Testis (tissue), 3 donors: ENCODE data around the gene AVPR2. TPM values are rescaled to one million over a fixed set of nuclear protein-coding genes. Genes with fewer than 3 reads are reported as not detected.

ENCODE experiments used
- DNase-seq: peaks from one replicate; pipeline ENCODE4 v3.0.0-alpha.2; 2019
- H3K27ac ChIP-seq, 2 donors: fragments of 200-600 bp; sonication (generic); one replicate each; pipeline ENCODE4 v1.5.1; 2019
- H3K27me3 ChIP-seq: fragments of 200-600 bp; sonication (generic); one replicate; pipeline ENCODE4 v1.5.1; 2019
- H3K36me3 ChIP-seq: fragments of 200-600 bp; sonication (generic); one replicate; pipeline ENCODE4 v1.5.1; 2017; ENCODE audit warnings: low read depth; ENCODE audit errors: missing control alignments
- H3K4me1 ChIP-seq: fragments of 200-600 bp; sonication (generic); one replicate; pipeline ENCODE4 v1.5.1; 2019
- H3K4me3 ChIP-seq, 2 donors: fragments of 200-600 bp; sonication (generic); one replicate each; pipeline ENCODE4 v1.5.1; 2017 to 2019
- H3K9me3 ChIP-seq: fragments of 200-600 bp; sonication (generic); one replicate; pipeline ENCODE4 v1.5.1; 2017
- POLR2A ChIP-seq: fragments of 450-650 bp; IDR thresholded peaks from one replicate; pipeline ENCODE4 v1.6.1; 2017; ENCODE audit warnings: antibody characterized with exemption, mild to moderate bottlenecking, moderate library complexity
- WGBS, 2 donors: methylation state at CpG; one replicate each; pipeline ENCODE4 v1.1.5; 2018; 5-methylcytosine and 5-hydroxymethylcytosine counted together
- intact Hi-C: fragments of 100-400 bp; cut with DNase I; formaldehyde crosslinking; loops from one replicate; pipeline ENCODE4 v1.15.1; 2023; ENCODE audit warnings: low total_unique reads
- polyA plus RNA-seq: library from polyadenylated mRNA; stranded (reverse); fragments of 350-450 nt; fragmentation: Illumina TruSeq; extraction: RNeasy Lipid Tissue Mini Kit (QIAGEN cat#74804); gene quantifications from one replicate; pipeline ENCODE4 v1.2.3, GENCODE V29; 2014; ENCODE audit warnings: low read depth, low replicate concordance; ENCODE audit not compliant: insufficient read depth
- total RNA-seq, 2 donors: library from RNA; depleted of rRNA; stranded (reverse); fragments of >200 nt; gene quantifications; one replicate each; pipeline ENCODE4 v1.2.3, GENCODE V29; 2016
- TF ChIP-seq, protein P1 (sequence below), 3 experiments: fragments of 450-650 bp in 2 of 3; fragments of 200-600 bp in 1 of 3; sonication (generic) in 1 of 3; IDR thresholded peaks; one replicate each; pipeline ENCODE4 v1.5.1; 2016 to 2019; ENCODE audit warnings: antibody characterized with exemption in 3 of 3, mild to moderate bottlenecking in 2 of 3, moderate library complexity in 1 of 3

AVPR2 gene
- total and polyA plus RNA-seq, 3 donors from 2014 or later: 0.74 to 1.3 (median 1.1) TPM

DNA sequence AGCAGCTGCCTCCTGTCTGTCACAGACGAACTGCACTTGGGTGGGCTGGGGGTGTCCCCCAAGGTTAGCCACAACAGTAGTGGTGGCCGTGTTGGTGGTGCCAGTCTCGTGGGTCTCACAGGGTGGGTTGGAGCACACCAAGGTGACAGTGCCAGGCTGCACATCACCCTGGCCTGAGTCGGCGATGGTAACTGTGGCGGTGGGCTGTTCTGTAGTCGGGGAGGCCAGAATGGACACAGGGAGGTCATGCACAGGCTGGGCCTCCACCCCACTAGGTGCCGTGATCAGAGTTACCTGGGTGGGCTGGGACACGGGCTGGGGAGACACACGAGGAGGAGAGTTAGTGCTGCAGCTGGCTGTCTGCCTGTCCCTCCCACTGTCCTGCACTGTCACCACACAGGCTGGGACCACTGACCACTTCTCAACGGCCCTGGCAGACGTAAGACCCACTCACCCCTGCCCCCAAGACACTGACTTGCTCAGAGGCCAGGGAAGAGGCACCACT, 50.8 kb downstream of the AVPR2 start:
- DNase-seq: no peak
- H3K27me3 ChIP-seq: no peaks in the 10 kb centered on the region
- no peak for TF ChIP-seq POLR2A
- TF ChIP-seq, protein P1, sequence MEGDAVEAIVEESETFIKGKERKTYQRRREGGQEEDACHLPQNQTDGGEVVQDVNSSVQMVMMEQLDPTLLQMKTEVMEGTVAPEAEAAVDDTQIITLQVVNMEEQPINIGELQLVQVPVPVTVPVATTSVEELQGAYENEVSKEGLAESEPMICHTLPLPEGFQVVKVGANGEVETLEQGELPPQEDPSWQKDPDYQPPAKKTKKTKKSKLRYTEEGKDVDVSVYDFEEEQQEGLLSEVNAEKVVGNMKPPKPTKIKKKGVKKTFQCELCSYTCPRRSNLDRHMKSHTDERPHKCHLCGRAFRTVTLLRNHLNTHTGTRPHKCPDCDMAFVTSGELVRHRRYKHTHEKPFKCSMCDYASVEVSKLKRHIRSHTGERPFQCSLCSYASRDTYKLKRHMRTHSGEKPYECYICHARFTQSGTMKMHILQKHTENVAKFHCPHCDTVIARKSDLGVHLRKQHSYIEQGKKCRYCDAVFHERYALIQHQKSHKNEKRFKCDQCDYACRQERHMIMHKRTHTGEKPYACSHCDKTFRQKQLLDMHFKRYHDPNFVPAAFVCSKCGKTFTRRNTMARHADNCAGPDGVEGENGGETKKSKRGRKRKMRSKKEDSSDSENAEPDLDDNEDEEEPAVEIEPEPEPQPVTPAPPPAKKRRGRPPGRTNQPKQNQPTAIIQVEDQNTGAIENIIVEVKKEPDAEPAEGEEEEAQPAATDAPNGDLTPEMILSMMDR (IDR thresholded peaks at IDR 0.05): no peak
- 84% methylated on average over 5 of the region's 12 CpGs; no CpG with 5 or more reads in 1 of the 2 donors for WGBS, 2 donors
- H3K36me3 ChIP-seq: no peaks in the 10 kb centered on the region
- intact Hi-C loops: loop anchor here (10.0 kb wide), 1 partner anchor 190 kb away; the partner anchor contains the start of gene PLXNB3
- H3K4me3 ChIP-seq: no peak overlapping the region
- no peaks in the 10 kb centered on the region for H3K4me1 ChIP-seq
- H3K9me3 ChIP-seq: no peaks in the 10 kb centered on the region
- H3K27ac ChIP-seq: no peak overlapping the region

DNA sequence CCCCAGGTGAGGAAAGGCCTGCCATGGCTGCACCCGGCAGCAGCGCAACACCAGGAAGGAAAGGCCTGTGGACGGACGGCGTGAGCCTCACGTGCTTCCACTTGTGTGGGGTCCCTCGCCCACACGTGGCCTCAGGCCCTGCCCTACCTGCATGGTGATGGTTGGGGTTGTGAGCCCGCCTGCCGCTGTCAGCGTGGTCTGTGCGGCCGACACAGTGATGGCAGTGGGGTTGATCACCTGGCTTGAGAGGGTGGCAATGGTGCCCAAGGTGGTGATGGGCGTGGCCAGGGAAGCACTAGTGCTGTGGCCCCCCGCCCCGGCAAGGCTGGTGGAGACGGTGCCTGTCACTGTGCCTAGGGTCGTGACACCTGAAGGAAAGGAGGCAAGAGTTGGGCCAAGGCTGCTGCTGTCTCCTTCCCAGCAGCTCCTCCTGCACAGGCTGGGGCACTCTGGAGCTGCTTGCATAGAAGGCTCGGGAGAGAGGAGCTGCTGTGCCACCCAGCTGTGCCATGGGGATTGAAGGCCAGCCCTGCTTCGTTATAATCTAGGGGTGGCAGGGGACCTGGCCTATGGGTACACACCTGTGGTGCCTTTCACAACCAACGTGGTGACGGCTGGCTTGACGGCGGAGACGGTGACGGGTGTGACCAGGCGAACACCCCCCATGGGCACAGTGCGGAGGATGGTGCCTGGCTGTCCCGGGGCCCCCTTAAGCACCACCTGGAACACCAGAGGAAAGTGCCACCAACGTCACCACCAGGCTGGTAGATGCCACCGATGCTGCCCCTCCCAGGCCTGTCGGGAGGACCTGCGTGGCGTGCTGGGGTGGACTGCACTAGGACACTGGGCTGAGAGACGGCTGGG, 51.8 kb downstream of the AVPR2 start:
- no peak for DNase-seq
- Histone ChIP-seq H3K4me1 (no peaks in the 10 kb centered on the region), H3K9me3 (no peaks in the 10 kb centered on the region), H3K4me3 (no peak overlapping the region), H3K36me3 (no peaks in the 10 kb centered on the region), H3K27me3 (no peaks in the 10 kb centered on the region), H3K27ac (no peak overlapping the region)
- intact Hi-C loops: loop anchor here (10.0 kb wide), 1 partner anchor 191 kb away; the partner anchor contains the start of gene PLXNB3
- TF ChIP-seq, protein P1 (IDR thresholded peaks at IDR 0.05): no peak
- no peak for TF ChIP-seq POLR2A
- WGBS, 2 donors: 87 to 89% methylated on average over 3 to 14 of the region's 35 CpGs

Other genes starting within 250 kb of the AVPR2 start
- gene PNCK, start 230.9 kb upstream of the AVPR2 start, total RNA-seq: 10 to 100 TPM; 41.0 to 51.5 TPM
- gene PNCK, start 230.9 kb upstream of the AVPR2 start, polyA plus RNA-seq: 19.9 TPM
- 100 to 1,000 TPM in 1 of 2 donors, 10 to 100 TPM in 1; 91.3 to 107 TPM for gene SLC6A8, start 216.7 kb upstream of the AVPR2 start, total RNA-seq
- 73.5 TPM for gene SLC6A8, start 216.7 kb upstream of the AVPR2 start, polyA plus RNA-seq
- 100 to 1,000 TPM; 149 to 153 TPM for gene BCAP31, start 180.3 kb upstream of the AVPR2 start, total RNA-seq
- 222 TPM for gene BCAP31, start 180.3 kb upstream of the AVPR2 start, polyA plus RNA-seq
- gene ABCD1, start 179.8 kb upstream of the AVPR2 start, total RNA-seq: 100 to 1,000 TPM in 1 of 2 donors, 10 to 100 TPM in 1; 84.4 to 112 TPM
- gene ABCD1, start 179.8 kb upstream of the AVPR2 start, polyA plus RNA-seq: 34.3 TPM
- 10 to 100 TPM; 49.3 to 57.9 TPM for gene PLXNB3, start 140.4 kb upstream of the AVPR2 start, total RNA-seq
- 28.0 TPM for gene PLXNB3, start 140.4 kb upstream of the AVPR2 start, polyA plus RNA-seq
- 1 to 10 TPM in 1 of 2 donors, under 1 TPM in 1; 0.62 to 2.2 TPM for gene SRPK3, start 123.6 kb upstream of the AVPR2 start, total RNA-seq
- gene SRPK3, start 123.6 kb upstream of the AVPR2 start, polyA plus RNA-seq: 1.3 TPM
- 10 to 100 TPM; 74.9 to 83.1 TPM for gene IDH3G, start 110.3 kb upstream of the AVPR2 start, total RNA-seq
- gene IDH3G, start 110.3 kb upstream of the AVPR2 start, polyA plus RNA-seq: 52.4 TPM
- gene SSR4, start 110.0 kb upstream of the AVPR2 start, total RNA-seq: 100 to 1,000 TPM; 246 to 294 TPM
- 275 TPM for gene SSR4, start 110.0 kb upstream of the AVPR2 start, polyA plus RNA-seq
- gene PDZD4, start 74.1 kb upstream of the AVPR2 start, total RNA-seq: 10 to 100 TPM; 13.5 to 17.2 TPM
- 11.2 TPM for gene PDZD4, start 74.1 kb upstream of the AVPR2 start, polyA plus RNA-seq
- gene L1CAM, start 18.5 kb upstream of the AVPR2 start, total RNA-seq: 1 to 10 TPM; 1.7 to 4.5 TPM
- 2.5 TPM for gene L1CAM, start 18.5 kb upstream of the AVPR2 start, polyA plus RNA-seq
- 10 to 100 TPM; 34.6 to 41.3 TPM for gene ARHGAP4, start 21.6 kb downstream of the AVPR2 start, total RNA-seq
- 25.6 TPM for gene ARHGAP4, start 21.6 kb downstream of the AVPR2 start, polyA plus RNA-seq
- 10 to 100 TPM; 46.7 to 52.8 TPM for gene NAA10, start 30.4 kb downstream of the AVPR2 start, total RNA-seq
- gene NAA10, start 30.4 kb downstream of the AVPR2 start, polyA plus RNA-seq: 33.9 TPM
- gene RENBP, start 40.0 kb downstream of the AVPR2 start, total RNA-seq: 1 to 10 TPM; 2.8 to 3.4 TPM
- gene RENBP, start 40.0 kb downstream of the AVPR2 start, polyA plus RNA-seq: 4.8 TPM
- gene HCFC1, start 67.1 kb downstream of the AVPR2 start, total RNA-seq: 100 to 1,000 TPM; 102 to 115 TPM
- 32.3 TPM for gene HCFC1, start 67.1 kb downstream of the AVPR2 start, polyA plus RNA-seq
- gene TMEM187, start 68.1 kb downstream of the AVPR2 start, total RNA-seq: 10 to 100 TPM; 13.1 to 15.7 TPM
- 6.1 TPM for gene TMEM187, start 68.1 kb downstream of the AVPR2 start, polyA plus RNA-seq
- gene IRAK1, start 115.2 kb downstream of the AVPR2 start, total RNA-seq: 10 to 100 TPM; 77.6 to 90.8 TPM
- 48.6 TPM for gene IRAK1, start 115.2 kb downstream of the AVPR2 start, polyA plus RNA-seq
- 10 to 100 TPM; 85.4 to 86.4 TPM for gene MECP2, start 193.0 kb downstream of the AVPR2 start, total RNA-seq
- gene MECP2, start 193.0 kb downstream of the AVPR2 start, polyA plus RNA-seq: 25.0 TPM
- under 1 TPM in 1 of 2 donors, not detected in 1; 0.31 TPM for gene OPN1LW, start 239.6 kb downstream of the AVPR2 start, total RNA-seq
- gene OPN1LW, start 239.6 kb downstream of the AVPR2 start, polyA plus RNA-seq: not detected